Mesendoderm (in vitro differentiated cells): Measurements from ENCODE around the gene PLP1.

Experiments
- DNase-seq: peaks from one replicate; pipeline ENCODE4 v3.0.0; 2013
- H2AK5ac ChIP-seq: 2 replicates; pipeline ENCODE4 v1.6.1; 2013; ENCODE audit warnings: low read length, inconsistent platforms
- H2BK120ac ChIP-seq: 2 replicates; pipeline ENCODE4 v1.6.1; 2013; ENCODE audit warnings: low read depth, mild to moderate bottlenecking, low read length, moderate library complexity, mixed read lengths
- H2BK15ac ChIP-seq: replicated peaks from 2 replicates; pipeline ENCODE4 v1.6.1; 2013; ENCODE audit warnings: low read depth, mild to moderate bottlenecking, moderate library complexity
- H2BK5ac ChIP-seq: 2 replicates; pipeline ENCODE4 v1.6.1; 2013; ENCODE audit warnings: low read length, inconsistent platforms
- H3K18ac ChIP-seq: 2 replicates; pipeline ENCODE4 v1.6.1; 2013; ENCODE audit warnings: mild to moderate bottlenecking, low read length, mixed read lengths
- H3K23ac ChIP-seq: one replicate; pipeline ENCODE4 v1.6.1; 2013; ENCODE audit warnings: low read length
- H3K27ac ChIP-seq: 2 replicates; pipeline ENCODE4 v1.5.1; 2013; ENCODE audit warnings: low read depth, mild to moderate bottlenecking, inconsistent platforms, low read length, moderate library complexity
- H3K27me3 ChIP-seq: 2 replicates; pipeline ENCODE4 v1.6.1; 2013; ENCODE audit warnings: low read length, control low read depth, mild to moderate bottlenecking, inconsistent platforms; ENCODE audit not compliant: insufficient read depth, poor library complexity
- H3K36me3 ChIP-seq: 2 replicates; pipeline ENCODE4 v1.6.1; 2013; ENCODE audit warnings: low read length, inconsistent platforms; ENCODE audit not compliant: control insufficient read depth, insufficient read depth
- H3K4ac ChIP-seq: one replicate; pipeline ENCODE4 v1.6.1; 2013; ENCODE audit warnings: low read depth, mild to moderate bottlenecking, low read length, moderate library complexity
- H3K4me1 ChIP-seq: 2 replicates; pipeline ENCODE4 v1.6.1; 2013; ENCODE audit warnings: low read depth, low read length, inconsistent platforms; ENCODE audit not compliant: control insufficient read depth
- H3K4me2 ChIP-seq: 2 replicates; pipeline ENCODE4 v1.6.1; 2013; ENCODE audit warnings: low read length
- H3K4me3 ChIP-seq: 2 replicates; pipeline ENCODE4 v1.5.1; 2013; ENCODE audit warnings: mild to moderate bottlenecking, low read length
- H3K56ac ChIP-seq: one replicate; pipeline ENCODE4 v1.6.1; 2013; ENCODE audit warnings: low read length
- H3K79me1 ChIP-seq: 2 replicates; pipeline ENCODE4 v1.6.1; 2013; ENCODE audit warnings: low read length, inconsistent platforms
- H3K79me2 ChIP-seq: 2 replicates; pipeline ENCODE4 v1.6.1; 2013; ENCODE audit warnings: mild to moderate bottlenecking, low read length; ENCODE audit not compliant: control insufficient read depth, insufficient read depth
- H3K9ac ChIP-seq: 2 replicates; pipeline ENCODE4 v1.6.1; 2013; ENCODE audit warnings: low read length, inconsistent platforms
- H4K5ac ChIP-seq: one replicate; pipeline ENCODE4 v1.6.1; 2013; ENCODE audit warnings: low read length
- H4K8ac ChIP-seq: one replicate; pipeline ENCODE4 v1.6.1; 2013; ENCODE audit warnings: low read depth, mild to moderate bottlenecking, control low read depth, low read length, moderate library complexity
- WGBS: extraction: QIAGEN DNeasy Blood & Tissue Kit; methylation state at CpG from one replicate; pipeline ENCODE4 v1.1.7; 2013; ENCODE audit warnings: low lambda C conversion rate, missing lambda C conversion rate; ENCODE audit not compliant: insufficient coverage; ENCODE audit errors: extremely low coverage; 5-methylcytosine and 5-hydroxymethylcytosine counted together

Gene PLP1

DNA sequence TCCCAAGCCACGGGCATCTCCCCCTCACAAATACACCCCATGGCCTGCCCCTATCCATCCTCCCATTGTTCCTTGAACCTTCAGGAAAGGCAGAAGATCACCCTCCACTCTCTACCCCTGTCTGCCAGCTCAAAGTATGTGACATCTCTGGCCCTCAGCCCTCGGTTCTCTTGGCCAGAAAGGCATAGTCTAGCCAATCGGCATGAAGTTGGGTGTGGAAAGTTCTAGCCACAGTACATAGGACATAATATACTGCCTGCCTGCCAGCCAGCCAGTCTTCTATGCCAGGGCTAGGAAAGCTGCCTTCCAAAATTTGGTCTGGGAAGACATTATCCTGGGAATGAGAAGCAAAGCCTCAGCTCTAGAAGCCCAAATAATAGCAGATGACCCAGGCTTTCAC lies 3.2 kb upstream of the PLP1 start:
- Histone ChIP-seq H3K56ac (peak overlapping the region; percentile 58), H3K23ac (no peak overlapping the region), H2BK15ac (no peak overlapping the region), H3K4me2 (no peak overlapping the region), H3K9ac (no peak overlapping the region), H3K4me1 (peaks cover 10% of the 10 kb centered on the region), H3K79me1 (no peaks in the 10 kb centered on the region), H3K79me2 (no peaks in the 10 kb centered on the region), H2AK5ac (no peak overlapping the region), H4K5ac (no peak overlapping the region), H2BK120ac (no peak overlapping the region), H3K4ac (peak overlapping the region; percentile 55), H3K27ac (no peak overlapping the region), H3K36me3 (no peaks in the 10 kb centered on the region), H3K18ac (peak overlapping the region; percentile 80), H4K8ac (no peak overlapping the region), H2BK5ac (peak overlapping the region; percentile 35), H3K27me3 (no peaks in the 10 kb centered on the region), H3K4me3 (no peak overlapping the region)
- no peak for DNase-seq
- no CpG with 5 or more reads among the region's 3 CpGs for WGBS

DNA sequence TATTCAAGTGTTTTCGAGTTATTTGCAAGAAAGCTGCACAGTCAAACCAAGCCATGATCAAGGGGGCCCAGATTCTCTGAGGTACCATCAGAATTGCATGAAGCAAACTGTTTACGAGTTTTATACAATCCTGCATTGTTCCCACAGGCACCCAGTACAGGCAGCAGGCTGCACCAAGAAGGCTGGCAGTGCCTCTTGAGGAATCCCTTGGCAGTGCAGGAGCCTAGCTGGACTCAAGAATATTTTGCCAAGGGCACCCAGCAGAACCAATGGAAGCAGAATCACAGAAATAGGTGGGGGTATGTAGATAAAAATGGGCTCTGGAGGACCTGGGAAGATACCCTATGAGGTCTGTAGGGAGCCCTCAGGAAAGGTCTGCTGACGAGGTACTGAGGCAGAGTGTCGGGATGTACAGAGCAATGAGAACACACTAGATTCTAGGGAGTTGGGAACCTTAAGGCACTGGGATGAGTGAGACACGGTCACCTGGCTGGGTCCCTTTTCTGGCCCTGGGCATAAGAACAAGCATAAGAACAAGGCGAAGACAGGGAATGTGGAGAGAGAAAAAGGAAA lies 2.5 kb upstream of the PLP1 start:
- WGBS: no CpG with 5 or more reads among the region's 6 CpGs
- DNase-seq: no peak

DNA sequence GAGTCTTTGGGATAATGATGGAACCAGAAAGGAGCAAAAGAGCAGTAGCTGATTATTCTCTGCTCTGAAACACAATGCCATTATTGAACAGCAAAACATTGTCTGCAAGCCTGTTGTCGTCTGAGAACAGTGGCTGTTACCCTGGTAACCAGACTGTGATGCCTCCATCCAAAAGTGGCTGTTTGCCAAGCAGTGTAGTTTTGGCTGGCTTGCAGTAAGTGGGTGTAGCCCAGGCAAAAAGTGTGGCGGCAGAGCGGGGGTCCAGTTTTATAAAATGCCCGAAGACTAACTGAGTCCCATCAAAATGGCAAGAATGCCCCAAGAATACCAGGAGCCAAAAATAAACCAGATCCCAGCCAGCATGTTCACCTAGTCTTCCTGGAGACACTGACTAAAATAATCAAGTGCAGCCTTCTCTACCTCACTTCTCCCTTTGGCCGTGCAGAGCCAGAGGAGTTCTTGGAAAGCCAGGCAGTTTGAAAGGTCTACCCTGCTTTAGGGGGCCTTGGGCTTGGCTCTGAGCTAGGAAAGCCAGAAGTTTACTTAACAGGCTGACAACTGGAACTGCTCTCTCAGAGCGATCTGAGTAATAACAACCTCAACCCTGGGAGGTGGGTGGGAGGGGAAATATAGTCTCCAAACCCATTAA lies 2.6 kb downstream of the PLP1 start:
- Histone ChIP-seq H3K79me1 (no peaks in the 10 kb centered on the region), H3K79me2 (no peaks in the 10 kb centered on the region), H3K9ac (no peak overlapping the region), H3K27me3 (no peaks in the 10 kb centered on the region), H3K18ac (no peak overlapping the region), H2BK15ac (no peak overlapping the region), H3K23ac (no peak overlapping the region), H3K56ac (no peak overlapping the region), H3K4me1 (no peaks in the 10 kb centered on the region), H3K4ac (no peak overlapping the region), H3K4me3 (no peak overlapping the region), H3K4me2 (no peak overlapping the region), H3K27ac (no peak overlapping the region), H2AK5ac (no peak overlapping the region), H2BK5ac (no peak overlapping the region), H4K8ac (no peak overlapping the region), H2BK120ac (no peak overlapping the region), H3K36me3 (no peaks in the 10 kb centered on the region), H4K5ac (no peak overlapping the region)
- no CpG with 5 or more reads among the region's 6 CpGs for WGBS
- no peak for DNase-seq

More for the DNA sequence above, 2.5 kb upstream of the PLP1 start:
- Histone ChIP-seq H3K4ac (peak overlapping the region; percentile 55), H3K4me2 (no peak overlapping the region), H3K23ac (no peak overlapping the region), H4K5ac (no peak overlapping the region), H3K9ac (no peak overlapping the region), H3K79me2 (no peaks in the 10 kb centered on the region), H3K79me1 (no peaks in the 10 kb centered on the region), H3K27me3 (no peaks in the 10 kb centered on the region), H3K4me1 (peaks cover 7% of the 10 kb centered on the region), H4K8ac (no peak overlapping the region), H3K18ac (no peak overlapping the region), H3K27ac (no peak overlapping the region), H2AK5ac (no peak overlapping the region), H3K36me3 (no peaks in the 10 kb centered on the region), H2BK15ac (no peak overlapping the region), H2BK5ac (no peak overlapping the region), H2BK120ac (no peak overlapping the region), H3K4me3 (no peak overlapping the region), H3K56ac (peak overlapping the region; percentile 42)

DNA sequence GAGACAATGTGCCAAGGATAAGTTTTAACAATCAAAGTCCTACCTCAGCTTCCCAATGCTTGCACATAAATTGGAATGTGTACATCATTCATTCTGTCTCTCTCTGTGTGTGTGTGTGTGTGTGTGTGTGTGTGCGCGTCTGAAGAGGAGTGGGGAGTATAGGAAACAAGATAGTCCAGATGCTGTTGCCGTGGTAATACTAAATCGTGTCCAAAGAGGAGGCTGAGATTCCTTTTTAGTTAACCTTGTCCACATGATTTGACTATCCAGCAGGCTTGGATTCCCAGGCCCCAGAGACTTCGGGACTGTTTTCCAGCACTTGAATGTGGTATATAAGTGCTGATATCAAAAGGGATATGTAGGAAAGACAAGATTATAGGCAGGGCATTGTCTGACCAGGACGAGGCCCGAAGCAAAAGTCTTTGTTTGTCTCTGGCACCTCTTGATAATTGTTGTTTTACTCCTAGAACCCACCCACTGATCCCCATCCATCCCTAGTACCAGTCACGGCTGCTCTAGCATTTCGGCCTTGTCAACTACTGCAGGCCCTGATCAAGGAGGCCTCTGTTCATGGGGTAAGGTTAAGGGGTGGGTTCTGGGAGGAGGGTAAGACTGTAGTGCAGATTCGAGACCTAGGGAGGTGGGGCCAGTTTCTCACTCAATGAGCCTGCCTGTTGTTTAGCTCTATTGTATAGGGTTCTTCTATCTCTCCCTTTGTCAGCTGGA lies 3.9 kb downstream of the PLP1 start:
- DNase-seq: no peak
- Histone ChIP-seq H3K9ac (no peak overlapping the region), H2BK15ac (no peak overlapping the region), H3K4me1 (no peaks in the 10 kb centered on the region), H3K4ac (no peak overlapping the region), H3K79me2 (no peaks in the 10 kb centered on the region), H4K5ac (no peak overlapping the region), H3K23ac (no peak overlapping the region), H3K27ac (no peak overlapping the region), H3K36me3 (no peaks in the 10 kb centered on the region), H3K79me1 (no peaks in the 10 kb centered on the region), H3K4me2 (no peak overlapping the region), H4K8ac (no peak overlapping the region), H3K18ac (no peak overlapping the region), H2BK5ac (no peak overlapping the region), H3K4me3 (no peak overlapping the region), H3K56ac (no peak overlapping the region), H2BK120ac (no peak overlapping the region), H2AK5ac (no peak overlapping the region), H3K27me3 (no peaks in the 10 kb centered on the region)
- WGBS: no CpG with 5 or more reads among the region's 10 CpGs

DNA sequence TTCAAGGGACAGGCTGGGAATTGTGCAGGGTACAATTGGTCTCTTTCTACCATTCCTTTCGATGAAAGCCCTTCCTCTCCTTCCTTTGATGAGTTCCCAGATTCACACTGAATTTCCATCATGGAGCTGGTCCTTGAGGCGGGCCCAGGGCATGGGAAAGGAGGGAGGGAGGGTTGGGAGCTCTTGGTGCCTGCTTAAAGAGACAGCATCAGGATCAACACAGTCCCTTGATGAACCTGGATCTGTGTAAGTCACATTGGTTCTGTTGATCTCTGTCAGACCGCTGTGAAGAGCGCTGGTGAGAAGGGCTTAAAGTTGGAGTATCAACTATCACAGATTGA lies 4.4 kb downstream of the PLP1 start:
- Histone ChIP-seq H2AK5ac (no peak overlapping the region), H4K8ac (no peak overlapping the region), H3K79me1 (no peaks in the 10 kb centered on the region), H3K4me3 (no peak overlapping the region), H3K36me3 (no peaks in the 10 kb centered on the region), H3K23ac (no peak overlapping the region), H3K9ac (no peak overlapping the region), H4K5ac (no peak overlapping the region), H3K27me3 (no peaks in the 10 kb centered on the region), H3K4me2 (no peak overlapping the region), H2BK5ac (no peak overlapping the region), H2BK15ac (no peak overlapping the region), H3K4ac (no peak overlapping the region), H3K18ac (no peak overlapping the region), H3K4me1 (no peaks in the 10 kb centered on the region), H3K27ac (no peak overlapping the region), H3K79me2 (no peaks in the 10 kb centered on the region), H2BK120ac (no peak overlapping the region), H3K56ac (no peak overlapping the region)
- no CpG with 5 or more reads among the region's 4 CpGs for WGBS
- no peak for DNase-seq
